ENCODE data around the gene EHF. TPM values are rescaled to one million over a fixed set of nuclear protein-coding genes. Genes with fewer than 3 reads are reported as not detected.

EHF gene
- total and polyA plus RNA-seq, 9 of the 15 experiments (the other 6 are each of a cell fraction or from before 2014, with no cell fraction given) = 0.04 to 0.54 (median 0.37) TPM

- ChIA-PET CTCF (ENCODE audit: low intra/inter-chr PET ratio) (no interaction called here), POLR2A (no interaction called here)
- BruUV-seq (replicated peaks) = no TSS peak
- Histone ChIP-seq H3K9me3 (replicated peaks; ENCODE audit: control insufficient read depth, insufficient read depth, low read depth, low read length) (no peaks in the 10 kb centered on the region), H3K9ac (ENCODE audit: insufficient read depth in 1 of 2, low read depth in 2 of 2, low read length in 2 of 2) (no peak overlapping the region), H3K4me1 (replicated peaks in 1 of 2; ENCODE audit: control insufficient read depth in 2 of 2, insufficient read depth in 2 of 2, low read length in 2 of 2) (no peaks in the 10 kb centered on the region), H3K4me2 (ENCODE audit: insufficient read depth, low read length) (no peak overlapping the region), H4K20me1 (replicated peaks; ENCODE audit: control insufficient read depth, insufficient read depth, low read length) (no peaks in the 10 kb centered on the region; the same call in 1 of the 2 replicates), H3K27me3 (ENCODE audit: control insufficient read depth in 2 of 2, insufficient read depth in 2 of 2, low read length in 2 of 2) (peaks cover 4 to 17% of the 10 kb centered on the region in 2 experiments; a peak in 4 of 5 replicates), H3K9me1 (ENCODE audit: control insufficient read depth, insufficient read depth, low read length) (no peaks in the 10 kb centered on the region), H2AFZ (ENCODE audit: low read depth, low read length) (no peak overlapping the region), H3K36me3 (ENCODE audit: control insufficient read depth, insufficient read depth, low read length) (no peaks in the 10 kb centered on the region), H3K79me2 (ENCODE audit: control insufficient read depth, insufficient read depth, low read length) (no peaks in the 10 kb centered on the region), H3K27ac (ENCODE audit: extremely low read depth, low read depth, low read length) (no peak overlapping the region), H3K4me3 (no peak overlapping the region)
- 22% methylated on average over 2 of the region's 2 CpGs for WGBS (ENCODE audit: insufficient coverage, low coverage, missing lambda C conversion rate)
- intact Hi-C loops (cut with micrococcal nuclease) (no loop called here), in situ Hi-C loops (cut with MboI) (no loop called here)
- no peak for TF ChIP-seq SMAD4 (CRISPR knock-in tag; conservative IDR thresholded peaks at IDR 0.05)
- no peak for TF ChIP-seq THRAP3 (IDR thresholded peaks at IDR 0.05; ENCODE audit: borderline replicate concordance)
- no peak for TF ChIP-seq CEBPG (CRISPR knock-in tag; IDR thresholded peaks at IDR 0.05)
- TF ChIP-seq CEBPG (tag; conservative IDR thresholded peaks at IDR 0.05 in 1 of 2, IDR thresholded peaks at IDR 0.05 in 1 of 2) = 0 out of 4 replicates have a peak, but pooled peaks of 1 of the 2 experiments have one; percentile 32
- TF ChIP-seq PPARD (CRISPR knock-in tag; IDR thresholded peaks at IDR 0.05) = no peak
- 0 out of 2 replicates have a peak, but pooled peaks have one; percentile 26 for TF ChIP-seq CEBPB (tag; IDR thresholded peaks at IDR 0.05)
- TF ChIP-seq E4F1 (CRISPR knock-in tag; IDR thresholded peaks at IDR 0.05; ENCODE audit: borderline replicate concordance) = no peak
- TF ChIP-seq SRF (CRISPR knock-in tag; IDR thresholded peaks at IDR 0.05) = no peak
- no peak for ATAC-seq
- no peak for DNase-seq (ENCODE audit: extremely low read depth in 1 of 4, low spot score in 3 of 4)
- FAIRE-seq = no peak
Observed at GRCh38 chr11:34575671-34576070, 45.2 kb upstream of the EHF start.

All from K562 (cell line).